Measurements from ENCODE around the gene RAD23B. TPM values are rescaled to one million over a fixed set of nuclear protein-coding genes. Genes with fewer than 3 reads are reported as not detected.

RAD23B gene
- 92.7 TPM for polyA plus RNA-seq
- long read RNA-seq, donor 1, full-length matches to known transcripts, result 3 of 54 reads
- long read RNA-seq, donor 1, partial matches to known transcripts, result 51 of 54 reads
- long read RNA-seq, donor 1, other reads (novel, unspliced or antisense), result 0 of 54 reads
- long read RNA-seq, donor 2, full-length matches to known transcripts, result 35 of 159 reads
- long read RNA-seq, donor 2, partial matches to known transcripts, result 124 of 159 reads
- long read RNA-seq, donor 2, other reads (novel, unspliced or antisense), result 0 of 159 reads
- long read RNA-seq, donor 3, result 0 reads
- long read RNA-seq, donor 4, full-length matches to known transcripts, result 1 of 8 reads
- long read RNA-seq, donor 4, partial matches to known transcripts, result 7 of 8 reads
- long read RNA-seq, donor 4, other reads (novel, unspliced or antisense), result 0 of 8 reads
- long read RNA-seq, donor 5, full-length matches to known transcripts, result 4 of 48 reads
- long read RNA-seq, donor 5, partial matches to known transcripts, result 44 of 48 reads
- long read RNA-seq, donor 5, other reads (novel, unspliced or antisense), result 0 of 48 reads
- long read RNA-seq, donor 6, full-length matches to known transcripts, result 28 of 244 reads
- long read RNA-seq, donor 6, partial matches to known transcripts, result 216 of 244 reads
- long read RNA-seq, donor 6, other reads (novel, unspliced or antisense), result 0 of 244 reads
- long read RNA-seq, donor 7, full-length matches to known transcripts, result 17 of 55 reads
- long read RNA-seq, donor 7, partial matches to known transcripts, result 38 of 55 reads
- long read RNA-seq, donor 7, other reads (novel, unspliced or antisense), result 0 of 55 reads
- long read RNA-seq, donor 8, full-length matches to known transcripts, result 35 of 171 reads
- long read RNA-seq, donor 8, partial matches to known transcripts, result 136 of 171 reads
- long read RNA-seq, donor 8, other reads (novel, unspliced or antisense), result 0 of 171 reads
- long read RNA-seq, donor 9, full-length matches to known transcripts, result 18 of 82 reads
- long read RNA-seq, donor 9, partial matches to known transcripts, result 64 of 82 reads
- long read RNA-seq, donor 9, other reads (novel, unspliced or antisense), result 0 of 82 reads
- long read RNA-seq, donor 10, full-length matches to known transcripts, result 38 of 144 reads
- long read RNA-seq, donor 10, partial matches to known transcripts, result 106 of 144 reads
- long read RNA-seq, donor 10, other reads (novel, unspliced or antisense), result 0 of 144 reads
- long read RNA-seq, donor 11, full-length matches to known transcripts, result 23 of 88 reads
- long read RNA-seq, donor 11, partial matches to known transcripts, result 65 of 88 reads
- long read RNA-seq, donor 11, other reads (novel, unspliced or antisense), result 0 of 88 reads

- Histone ChIP-seq H3K27me3 (ENCODE audit: control insufficient read depth, insufficient read depth, low read length) (no peaks in the 10 kb centered on the region), H3K27ac (ENCODE audit: low read length) (peak within 1 kb of the TSS; percentile 91), H3K4me3 (ENCODE audit: low read length) (peak within 1 kb of the TSS; percentile 92), H3K36me3 (ENCODE audit: control insufficient read depth, insufficient read depth, low read length) (no peaks in the 10 kb centered on the region), H3K9me3 (ENCODE audit: control insufficient read depth, low read depth, low read length) (no peaks in the 10 kb centered on the region), H3K4me1 (ENCODE audit: control insufficient read depth, insufficient read depth, low read length) (peaks cover 25% of the 10 kb centered on the region)
- peak; percentile 99 for DNase-seq
- no CpG with 5 or more reads among the region's 101 CpGs for WGBS (ENCODE audit: insufficient coverage, low lambda C conversion rate)
These were observed at the start of gene RAD23B for GRCh38 chr9:107282759-107283622. RAD23B (plus strand) TSS chr9:107283279; CDS start chr9:107283630, 351 bp downstream.

DNA sequence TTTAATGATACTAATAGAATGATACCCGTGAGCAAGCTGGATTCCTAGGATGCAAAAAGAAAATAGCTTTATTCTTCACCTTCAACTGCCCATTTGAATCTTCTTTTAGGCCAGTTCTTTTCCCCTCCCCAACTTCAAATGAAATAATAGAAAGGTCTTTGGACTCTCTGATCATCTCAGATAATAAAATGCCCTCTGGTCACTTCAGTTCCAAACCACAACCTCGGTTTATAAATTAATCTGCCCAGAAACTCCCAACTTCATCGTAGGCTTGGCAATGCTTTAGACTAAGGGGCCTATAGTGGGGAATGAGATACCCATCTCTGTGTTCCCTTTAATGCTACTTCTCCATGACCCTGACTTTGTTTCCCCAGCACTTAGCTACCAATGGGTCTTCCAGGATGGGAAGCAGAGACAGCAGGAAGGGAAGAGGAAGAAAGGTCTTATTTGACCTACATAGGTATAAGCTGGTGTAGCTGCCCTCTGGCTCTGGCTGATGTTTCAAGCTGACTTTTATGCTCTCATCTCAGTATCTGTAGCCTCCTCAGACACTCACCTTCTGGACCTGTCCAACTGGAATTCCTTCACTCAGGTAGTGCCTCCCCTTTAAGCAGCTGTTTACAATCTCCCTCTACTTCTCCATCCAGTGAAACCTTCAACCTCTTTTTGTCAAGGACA, 47.2 kb upstream of the RAD23B start:
- WGBS (ENCODE audit: insufficient coverage, low lambda C conversion rate), result 80% methylated on average over 1 of the region's 3 CpGs

GRCh38 chr9:107237873-107238272, 45.2 kb upstream of the RAD23B start:
- 100% methylated on average over 1 of the region's 6 CpGs for WGBS (ENCODE audit: insufficient coverage, low lambda C conversion rate)

More for the DNA sequence above, 47.2 kb upstream of the RAD23B start:
- DNase-seq, result no peak
- no peak overlapping the region for H3K4me3 ChIP-seq (ENCODE audit: low read length)
- H3K4me1 ChIP-seq (ENCODE audit: control insufficient read depth, insufficient read depth, low read length), result no peaks in the 10 kb centered on the region
- no peaks in the 10 kb centered on the region for H3K9me3 ChIP-seq (ENCODE audit: control insufficient read depth, low read depth, low read length)
- H3K27me3 ChIP-seq (ENCODE audit: control insufficient read depth, insufficient read depth, low read length), result no peaks in the 10 kb centered on the region
- no peaks in the 10 kb centered on the region for H3K36me3 ChIP-seq (ENCODE audit: control insufficient read depth, insufficient read depth, low read length)
- H3K27ac ChIP-seq (ENCODE audit: low read length), result no peak overlapping the region

GRCh38 chr9:107239474-107239873, 43.6 kb upstream of the RAD23B start:
- Histone ChIP-seq H3K27me3 (ENCODE audit: control insufficient read depth, insufficient read depth, low read length) (no peaks in the 10 kb centered on the region), H3K27ac (ENCODE audit: low read length) (no peak overlapping the region), H3K4me1 (ENCODE audit: control insufficient read depth, insufficient read depth, low read length) (peaks cover 7% of the 10 kb centered on the region), H3K9me3 (ENCODE audit: control insufficient read depth, low read depth, low read length) (no peaks in the 10 kb centered on the region), H3K36me3 (ENCODE audit: control insufficient read depth, insufficient read depth, low read length) (no peaks in the 10 kb centered on the region), H3K4me3 (ENCODE audit: low read length) (no peak overlapping the region)
- DNase-seq, result peak in 1 of 2 donors; percentile 55
- WGBS (ENCODE audit: insufficient coverage, low lambda C conversion rate), result 50% methylated on average over 2 of the region's 2 CpGs

More at GRCh38 chr9:107237873-107238272, 45.2 kb upstream of the RAD23B start:
- H3K4me1 ChIP-seq (ENCODE audit: control insufficient read depth, insufficient read depth, low read length), result no peaks in the 10 kb centered on the region
- no peak overlapping the region for H3K27ac ChIP-seq (ENCODE audit: low read length)
- no peaks in the 10 kb centered on the region for H3K36me3 ChIP-seq (ENCODE audit: control insufficient read depth, insufficient read depth, low read length)
- no peak for DNase-seq
- H3K9me3 ChIP-seq (ENCODE audit: control insufficient read depth, low read depth, low read length), result no peaks in the 10 kb centered on the region
- no peaks in the 10 kb centered on the region for H3K27me3 ChIP-seq (ENCODE audit: control insufficient read depth, insufficient read depth, low read length)
- no peak overlapping the region for H3K4me3 ChIP-seq (ENCODE audit: low read length)

DNA sequence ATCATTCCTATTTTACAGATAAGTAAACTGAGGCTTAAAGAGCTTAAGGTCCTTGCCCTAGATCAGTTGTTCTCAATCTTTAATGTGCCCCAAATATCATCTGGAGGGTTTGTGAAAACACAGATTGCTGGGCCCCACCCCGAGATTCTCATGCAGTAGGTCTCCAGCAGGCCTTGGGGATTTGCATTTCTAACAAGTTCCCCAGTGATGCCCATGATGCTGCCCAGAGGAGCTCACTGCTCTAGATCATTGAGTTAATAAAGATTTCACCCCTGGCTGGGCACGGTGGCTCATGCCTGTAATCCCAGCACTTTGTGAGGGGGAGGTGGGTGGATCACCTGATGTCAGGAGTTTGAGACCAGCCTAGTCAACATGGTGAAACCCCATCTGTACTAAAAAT, 42.8 kb upstream of the RAD23B start:
- no peaks in the 10 kb centered on the region for H3K36me3 ChIP-seq (ENCODE audit: control insufficient read depth, insufficient read depth, low read length)
- no peaks in the 10 kb centered on the region for H3K9me3 ChIP-seq (ENCODE audit: control insufficient read depth, low read depth, low read length)
- WGBS (ENCODE audit: insufficient coverage, low lambda C conversion rate), result no CpG with 5 or more reads among the region's 2 CpGs
- no peak for DNase-seq
- H3K27me3 ChIP-seq (ENCODE audit: control insufficient read depth, insufficient read depth, low read length), result no peaks in the 10 kb centered on the region
- no peak overlapping the region for H3K4me3 ChIP-seq (ENCODE audit: low read length)
- no peak overlapping the region for H3K27ac ChIP-seq (ENCODE audit: low read length)
- H3K4me1 ChIP-seq (ENCODE audit: control insufficient read depth, insufficient read depth, low read length), result peaks cover 7% of the 10 kb centered on the region

- no peak overlapping the region for H3K27ac ChIP-seq (ENCODE audit: low read length)
- WGBS (ENCODE audit: insufficient coverage, low lambda C conversion rate), result 100% methylated on average over 1 of the region's 4 CpGs
- no peaks in the 10 kb centered on the region for H3K27me3 ChIP-seq (ENCODE audit: control insufficient read depth, insufficient read depth, low read length)
- H3K4me3 ChIP-seq (ENCODE audit: low read length), result no peak overlapping the region
- peaks cover 7% of the 10 kb centered on the region for H3K4me1 ChIP-seq (ENCODE audit: control insufficient read depth, insufficient read depth, low read length)
- H3K9me3 ChIP-seq (ENCODE audit: control insufficient read depth, low read depth, low read length), result no peaks in the 10 kb centered on the region
- DNase-seq, result no peak
- no peaks in the 10 kb centered on the region for H3K36me3 ChIP-seq (ENCODE audit: control insufficient read depth, insufficient read depth, low read length)
These were observed 40.7 kb upstream of the RAD23B start for GRCh38 chr9:107242073-107243030.

DNA sequence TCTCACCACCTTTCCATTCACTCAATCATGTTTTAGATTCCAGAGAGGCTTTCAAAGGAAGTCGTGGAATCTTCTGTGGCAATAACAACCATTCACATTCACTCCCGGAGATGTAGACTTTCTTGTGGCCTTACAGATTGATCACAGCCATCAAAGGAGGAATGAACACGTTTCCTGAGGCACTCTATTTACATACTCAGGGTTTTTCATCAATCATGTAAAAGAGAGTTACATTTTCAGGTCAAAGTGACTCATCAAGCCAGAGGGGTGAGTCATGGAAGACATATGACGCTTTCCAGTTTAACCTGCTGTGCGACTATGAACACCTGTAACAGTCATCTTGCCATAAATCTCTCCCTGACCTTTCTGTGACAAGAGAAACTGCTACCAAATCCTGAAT, 39.3 kb upstream of the RAD23B start:
- no peaks in the 10 kb centered on the region for H3K9me3 ChIP-seq (ENCODE audit: control insufficient read depth, low read depth, low read length)
- DNase-seq, result peak; percentile 91 to 95
- H3K4me1 ChIP-seq (ENCODE audit: control insufficient read depth, insufficient read depth, low read length), result peaks cover 7% of the 10 kb centered on the region
- no CpG with 5 or more reads among the region's 5 CpGs for WGBS (ENCODE audit: insufficient coverage, low lambda C conversion rate)
- no peak overlapping the region for H3K4me3 ChIP-seq (ENCODE audit: low read length)
- peak overlapping the region; percentile 68 for H3K27ac ChIP-seq (ENCODE audit: low read length)
- H3K27me3 ChIP-seq (ENCODE audit: control insufficient read depth, insufficient read depth, low read length), result no peaks in the 10 kb centered on the region
- H3K36me3 ChIP-seq (ENCODE audit: control insufficient read depth, insufficient read depth, low read length), result no peaks in the 10 kb centered on the region
